Esophagus muscularis mucosa (tissue), 4 donors: ENCODE results near the gene ZNF362. TPM values are rescaled to one million over a fixed set of nuclear protein-coding genes. Genes with fewer than 3 reads are reported as not detected.

Experiments used
- DNase-seq: peaks from one replicate; pipeline ENCODE4 v3.0.0-alpha.2; 2017; ENCODE audit errors: extremely low spot score
- H3K27ac ChIP-seq, 4 donors: fragments of 200-600 bp; sonication (generic); replicated peaks in 1 of 4; 1 replicate in 3 of 4; 2 replicates in 1 of 4; pipeline ENCODE4 v1.5.1; 2016 to 2019; ENCODE audit warnings: mild to moderate bottlenecking in 1 of 4
- H3K27me3 ChIP-seq, 4 donors: fragments of 200-600 bp; sonication (generic); one replicate each; pipeline versions ENCODE4 v1.5.1 to v1.6.0; 2016 to 2019
- H3K36me3 ChIP-seq, 4 donors: fragments of 200-600 bp; sonication (generic); one replicate each; pipeline ENCODE4 v1.5.1; 2016 to 2019
- H3K4me1 ChIP-seq, 4 donors: fragments of 200-600 bp; sonication (generic); one replicate each; pipeline ENCODE4 v1.5.1; 2016 to 2019
- H3K4me3 ChIP-seq, 4 donors: fragments of 200-600 bp; sonication (generic); 1 replicate in 2 of 4; 2 replicates in 2 of 4; pipeline ENCODE4 v1.5.1; 2016 to 2019; ENCODE audit warnings: mild to moderate bottlenecking in 4 of 4, moderate library complexity in 1 of 4
- H3K9me3 ChIP-seq, 4 donors: fragments of 200-600 bp; sonication (generic); 1 replicate in 3 of 4; 2 replicates in 1 of 4; pipeline ENCODE4 v1.5.1; 2016 to 2019
- CTCF ChIP-seq, 3 experiments: fragments of 200-600 bp in 2 of 3; fragments of 450-650 bp in 1 of 3; sonication (generic) in 2 of 3; IDR thresholded peaks; one replicate each; pipeline ENCODE4 v1.5.1; 2017 to 2019; ENCODE audit warnings: antibody characterized with exemption in 3 of 3, mild to moderate bottlenecking in 2 of 3, moderate library complexity in 1 of 3
- EP300 ChIP-seq: sonication (generic); formaldehyde crosslinking; IDR thresholded peaks from one replicate; pipeline ENCODE4 v1.6.1; 2017; ENCODE audit warnings: antibody characterized with exemption
- POLR2A ChIP-seq: fragments of 450-650 bp; IDR thresholded peaks from one replicate; pipeline ENCODE4 v1.6.1; 2017; ENCODE audit warnings: antibody characterized with exemption, moderate library complexity, mild to moderate bottlenecking, low read depth
- POLR2AphosphoS5 ChIP-seq, 2 donors: sonication (generic); formaldehyde crosslinking; IDR thresholded peaks; one replicate each; pipeline ENCODE4 v1.6.1; 2017; ENCODE audit warnings: antibody characterized with exemption in 2 of 2
- WGBS: methylation state at CpG from one replicate; pipeline ENCODE4 v1.1.5; 2018; 5-methylcytosine and 5-hydroxymethylcytosine counted together
- intact Hi-C: fragments of 100-400 bp; cut with DNase I; formaldehyde crosslinking; loops from one replicate; pipeline ENCODE4 v1.15.1; 2023
- small RNA-seq, 3 donors: library from RNA; depleted of rRNA; stranded (forward); fragments of <200 nt; gene quantifications; one replicate each; pipeline ENCODE3, GENCODE V24; 2016
- total RNA-seq, 4 donors: library from RNA; depleted of rRNA; stranded (reverse); fragments of >200 nt; gene quantifications; one replicate each; pipeline versions ENCODE4 v1.1.0 to v1.2.1, GENCODE V29; 2016

Gene ZNF362
- total RNA-seq, 4 donors from 2014 or later: 17.2 to 35.3 (median 25.1) TPM

- peak overlapping the region; percentile 99 to 100 (median 100) for H3K27ac ChIP-seq
- H3K36me3 ChIP-seq: peaks cover 13 to 16% (median 15%) of the 10 kb centered on the region in 4 donors
- no peaks in the 10 kb centered on the region for H3K27me3 ChIP-seq
- peaks cover 26 to 48% (median 45%) of the 10 kb centered on the region in 4 donors for H3K4me1 ChIP-seq
- H3K9me3 ChIP-seq: no peaks in the 10 kb centered on the region
- DNase-seq: peak; percentile 95
- TF ChIP-seq POLR2A (peak; percentile 77), EP300 (no peak), POLR2AphosphoS5 (IDR thresholded peaks at IDR 0.05) (peak; percentile 81 to 84), CTCF (IDR thresholded peaks at IDR 0.05) (no peak)
- peak overlapping the region; percentile 95 to 99 (median 97) for H3K4me3 ChIP-seq
- intact Hi-C loops: no loop called here
- under 1% methylated on average over 23 of the region's 104 CpGs for WGBS
These were observed 93.7 kb downstream of the ZNF362 start for GRCh38 chr1:33349778-33350610.

Small RNAs within 50 kb of the gene (small RNA-seq; reads per million reads assigned to genes)
- gene RN7SKP16: 0 reads per million in 3 donors

Other genes starting within 250 kb of the ZNF362 start
- gene AK2, start 219.6 kb upstream of the ZNF362 start, total RNA-seq: 100 to 1,000 TPM in 1 of 4 donors, 10 to 100 TPM in 3; 70.2 to 108 (median 80.7) TPM
- 1 to 10 TPM; 2.5 to 6.1 (median 4.1) TPM for gene AZIN2, start 175.3 kb upstream of the ZNF362 start, total RNA-seq
- gene TRIM62, start 74.4 kb upstream of the ZNF362 start, total RNA-seq: 1 to 10 TPM; 5.0 to 9.3 (median 7.8) TPM
- gene A3GALT2, start 64.6 kb downstream of the ZNF362 start, total RNA-seq: not detected
- gene PHC2, start 174.6 kb downstream of the ZNF362 start, total RNA-seq: 100 to 1,000 TPM; 104 to 274 (median 201) TPM
- 1 to 10 TPM; 6.6 to 8.2 (median 7.7) TPM for gene ZSCAN20, start 216.2 kb downstream of the ZNF362 start, total RNA-seq